ENCODE measurements around the gene SULT1C2. TPM values are rescaled to one million over a fixed set of nuclear protein-coding genes. Genes with fewer than 3 reads are reported as not detected.

SULT1C2 gene
- total and polyA plus RNA-seq, 10 of the 15 experiments (the other 5 are each of a cell fraction or from before 2014, with no cell fraction given): 0.03 to 0.07 (median 0.04) TPM; not detected in 7

- ChIA-PET POLR2A (no interaction called here), CTCF (no interaction called here), SMC1A (ENCODE audit: uncharacterized antibody, unreplicated experiment) (interaction anchor here (1.5 kb wide), 1 partner anchor 10 kb away, joined by 3 read pairs; no protein-coding TSS in a partner anchor), RAD21 (ENCODE audit: unreplicated experiment) (no interaction called here)
- H3K79me2 ChIP-seq (ENCODE audit: control insufficient read depth, insufficient read depth, low read length): no peaks in the 10 kb centered on the region
- no peaks in the 10 kb centered on the region for H3K4me1 ChIP-seq (ENCODE audit: control insufficient read depth, insufficient read depth, low read length)
- H3K9ac ChIP-seq (ENCODE audit: control insufficient read depth, insufficient read depth, low read length): no peak overlapping the region
- intact Hi-C loops (cut with micrococcal nuclease; ENCODE audit: unreplicated experiment): no loop called here
- ATAC-seq (no peak), DNase-seq (ENCODE audit: low read depth, low spot score) (no peak), FAIRE-seq (no peak)
- WGBS (ENCODE audit: insufficient coverage, insufficient replicate concordance, low lambda C conversion rate, missing lambda C conversion rate): 30% methylated on average over 1 of the region's 1 CpG
- no peak overlapping the region for H3K27ac ChIP-seq (ENCODE audit: control insufficient read depth, insufficient read depth)
- in situ Hi-C loops (cut with MboI): no loop called here
- H3K4me2 ChIP-seq (ENCODE audit: control insufficient read depth, insufficient read depth): no peak overlapping the region
- no peaks in the 10 kb centered on the region for H3K9me3 ChIP-seq (replicated peaks; ENCODE audit: control insufficient read depth, insufficient read depth, low read length)
- no peak overlapping the region for H2AFZ ChIP-seq (ENCODE audit: control insufficient read depth, low read depth, low read length)
- no TSS peak for BruUV-seq (replicated peaks)
- H4K20me1 ChIP-seq (ENCODE audit: control insufficient read depth, insufficient read depth): no peaks in the 10 kb centered on the region
- no peaks in the 10 kb centered on the region for H3K27me3 ChIP-seq (replicated peaks in 1 of 2; ENCODE audit: control insufficient read depth in 2 of 2, insufficient read depth in 2 of 2, low read length in 1 of 2)
- H3K36me3 ChIP-seq (ENCODE audit: control insufficient read depth in 2 of 2, insufficient read depth in 2 of 2, low read length in 1 of 2): no peaks in the 10 kb centered on the region
- H3K4me3 ChIP-seq: no peak overlapping the region
- TF ChIP-seq CBX5 (IDR thresholded peaks at IDR 0.05; ENCODE audit: low read depth) (no peak), ZBTB33 (IDR thresholded peaks at IDR 0.05) (no peak), NRF1 (conservative IDR thresholded peaks at IDR 0.05; ENCODE audit: low read depth, low read length) (no peak), ZNF207 (IDR thresholded peaks at IDR 0.05; ENCODE audit: borderline replicate concordance) (no peak), RUNX3 (IDR thresholded peaks at IDR 0.05; ENCODE audit: low read length) (no peak), CHD2 (IDR thresholded peaks at IDR 0.05; ENCODE audit: borderline replicate concordance, low read depth, low read length) (no peak), NFIC (IDR thresholded peaks at IDR 0.05; ENCODE audit: low read depth, low read length) (no peak), ELK1 (IDR thresholded peaks at IDR 0.05; ENCODE audit: low read depth, low read length) (no peak), ATF2 (IDR thresholded peaks at IDR 0.05; ENCODE audit: low read length) (no peak), PML (IDR thresholded peaks at IDR 0.05; ENCODE audit: low read length) (no peak), USF1 (IDR thresholded peaks at IDR 0.05; ENCODE audit: borderline replicate concordance, extremely low read length, insufficient read depth, low read depth, low read length) (no peak), YBX1 (IDR thresholded peaks at IDR 0.05) (no peak), CEBPZ (IDR thresholded peaks at IDR 0.05; ENCODE audit: low read depth, low read length) (no peak)
These were observed 45.1 kb upstream of the SULT1C2 start for GRCh38 chr2:108243566-108243965.
